Activated CD8-positive, alpha-beta memory T cell treated with anti-CD3 and anti-CD28 coated beads, Interleukin-2, amount 50 U/mL, for 1 hour (primary cell): ENCODE measurements around the gene TNFSF10.
"Not testable (repeated sequence)": the region's sequence is repeated elsewhere in the genome, so short reads cannot be mapped to it uniquely, and the experiment has no call there.

Source experiments
- DNase-seq: peaks from one replicate; pipeline ENCODE4 v3.0.0-alpha.2; 2020; ENCODE audit errors: extremely low read depth

Gene TNFSF10

DNA sequence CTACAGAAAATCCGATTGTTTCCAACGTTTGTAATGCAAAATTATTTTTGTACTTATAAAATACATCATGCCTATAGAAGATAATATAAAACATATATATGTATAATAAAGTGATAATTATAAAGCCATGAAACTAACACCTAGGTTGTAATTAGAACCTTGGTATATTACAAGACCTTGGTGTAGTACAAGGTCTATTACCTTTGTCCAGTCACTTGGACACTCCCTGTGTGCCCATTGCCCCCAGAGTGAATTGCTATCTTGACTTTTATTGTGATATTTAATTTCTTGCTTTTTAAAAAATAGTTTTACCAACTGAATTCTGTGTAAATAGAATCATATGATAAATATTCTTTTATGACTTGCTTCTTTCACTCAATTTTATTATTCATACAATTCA lies 20.7 kb upstream of the TNFSF10 start:
- no peak for DNase-seq

- no peak for DNase-seq
Measured at GRCh38 chr3:172543419-172543818, 20.2 kb upstream of the TNFSF10 start.

GRCh38 chr3:172542999-172543398 lies 19.8 kb upstream of the TNFSF10 start:
- DNase-seq = no peak

- DNase-seq = no peak
Measured at GRCh38 chr3:172541945-172542488, 18.8 kb upstream of the TNFSF10 start.

DNA sequence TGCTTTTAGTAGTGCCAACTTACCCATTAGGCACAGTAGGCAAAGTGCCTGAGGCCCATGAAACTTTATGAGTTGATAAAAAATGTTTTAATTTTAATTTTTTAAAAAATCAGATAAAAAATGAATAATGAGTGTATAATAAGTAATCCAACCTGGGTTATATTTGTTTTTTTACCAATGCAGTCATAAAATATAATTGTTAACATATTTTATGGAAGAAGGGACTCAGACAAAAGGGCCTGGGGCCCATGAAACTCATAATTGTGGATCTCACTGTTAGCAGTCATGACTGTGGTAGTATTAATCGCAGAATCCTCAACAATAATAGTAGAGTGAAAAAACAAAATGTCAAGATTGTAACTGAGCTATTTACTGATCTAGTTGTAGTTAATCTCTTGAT lies 16.8 kb upstream of the TNFSF10 start:
- DNase-seq = no peak

GRCh38 chr3:172539273-172539672 lies 16.0 kb upstream of the TNFSF10 start:
- no peak for DNase-seq

- DNase-seq = no peak
Measured at GRCh38 chr3:172538368-172539151, 15.3 kb upstream of the TNFSF10 start.

DNA sequence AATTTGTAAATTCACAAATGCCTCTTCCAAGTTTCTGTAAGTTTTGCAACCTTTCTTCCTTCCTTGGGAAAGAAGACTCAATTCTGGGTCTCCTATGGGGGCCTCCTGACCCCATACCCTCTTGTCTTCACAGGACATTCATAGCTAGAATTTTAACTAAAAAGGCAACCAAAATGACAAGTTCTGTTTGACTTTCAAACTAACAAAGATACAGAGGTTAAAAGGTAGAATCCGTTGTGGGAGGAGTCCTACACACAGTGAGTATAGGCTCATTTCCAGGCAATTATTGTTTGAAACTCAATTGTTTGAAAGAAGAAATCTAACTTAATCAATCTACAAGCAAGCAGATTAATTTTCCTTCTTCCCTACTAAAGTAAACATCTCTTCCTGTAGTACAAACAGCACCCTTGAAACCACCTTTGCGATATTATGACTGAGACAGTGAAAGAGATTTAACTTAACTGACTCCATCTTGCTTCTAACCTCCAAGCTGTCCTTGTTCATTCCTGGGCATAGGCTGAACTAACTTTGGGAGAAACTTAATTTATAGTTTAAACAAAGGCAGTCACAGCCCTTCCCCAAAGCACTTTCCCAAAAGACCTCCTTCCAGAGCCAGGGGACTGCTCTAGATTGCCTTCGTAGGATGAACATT lies 14.4 kb upstream of the TNFSF10 start:
- DNase-seq = no peak

DNA sequence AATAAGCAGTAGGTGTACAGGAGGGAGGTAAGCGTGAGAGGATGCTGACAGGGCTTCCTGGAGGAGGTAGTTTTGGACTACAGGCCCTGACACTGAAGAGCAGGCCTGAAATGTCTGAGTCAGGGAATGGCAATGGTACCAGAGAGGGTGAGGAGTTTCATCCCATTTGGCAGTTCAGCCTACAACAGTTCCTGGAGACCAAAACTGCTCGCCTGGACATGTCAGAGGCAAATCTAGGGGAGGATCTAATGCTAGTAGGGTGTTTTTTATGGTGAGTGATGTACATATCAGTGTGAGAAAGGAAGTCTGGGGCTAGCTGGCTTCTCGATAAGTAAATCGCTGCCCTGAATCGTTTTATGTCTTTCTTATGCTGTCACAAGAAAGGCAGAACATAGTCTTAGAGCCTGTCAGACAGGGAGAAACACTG lies 13.8 kb upstream of the TNFSF10 start:
- DNase-seq = no peak

DNA sequence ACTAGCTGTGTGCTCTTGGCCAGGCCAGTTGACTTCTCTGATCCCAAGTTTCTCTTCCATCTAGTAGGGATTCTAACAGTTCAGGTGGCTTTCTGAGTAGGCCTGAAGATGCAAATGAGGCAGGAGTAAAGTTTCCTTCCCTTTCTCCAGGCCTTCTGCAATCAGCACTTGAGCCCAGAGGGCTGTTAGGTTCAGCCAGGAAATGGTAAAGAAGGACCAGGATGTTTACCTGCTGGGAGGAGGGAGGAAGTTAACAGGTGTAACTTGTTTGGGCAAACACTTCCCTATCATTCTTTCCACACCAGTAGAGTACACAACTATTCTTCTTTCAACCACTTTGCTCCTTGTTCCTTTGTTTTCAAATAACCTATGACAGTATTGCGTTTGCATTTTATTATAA lies 13.3 kb upstream of the TNFSF10 start:
- no peak for DNase-seq

DNA sequence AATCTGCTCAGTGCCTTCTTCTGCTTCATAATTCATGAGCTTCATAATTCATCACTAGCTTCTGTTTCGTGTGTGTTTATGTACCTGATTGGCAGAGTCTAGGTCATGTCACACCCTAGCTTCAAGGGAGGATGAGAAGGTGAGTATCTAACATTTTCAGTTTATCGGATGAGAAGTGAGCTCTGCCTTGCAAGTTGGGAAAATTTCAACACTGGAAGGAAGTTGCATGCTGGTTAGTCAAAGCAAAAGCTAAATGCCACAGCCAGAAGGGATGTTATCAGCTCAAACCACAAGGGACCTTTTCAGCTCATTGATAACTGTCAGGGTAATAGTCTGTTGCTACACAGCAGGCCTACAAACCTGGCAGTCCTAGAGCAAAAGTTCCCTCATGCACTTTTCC lies 7.3 kb upstream of the TNFSF10 start:
- no peak for DNase-seq

GRCh38 chr3:172530101-172530561 lies 6.9 kb upstream of the TNFSF10 start:
- DNase-seq = no peak

GRCh38 chr3:172528677-172529076 lies 5.4 kb upstream of the TNFSF10 start:
- DNase-seq = no peak

DNA sequence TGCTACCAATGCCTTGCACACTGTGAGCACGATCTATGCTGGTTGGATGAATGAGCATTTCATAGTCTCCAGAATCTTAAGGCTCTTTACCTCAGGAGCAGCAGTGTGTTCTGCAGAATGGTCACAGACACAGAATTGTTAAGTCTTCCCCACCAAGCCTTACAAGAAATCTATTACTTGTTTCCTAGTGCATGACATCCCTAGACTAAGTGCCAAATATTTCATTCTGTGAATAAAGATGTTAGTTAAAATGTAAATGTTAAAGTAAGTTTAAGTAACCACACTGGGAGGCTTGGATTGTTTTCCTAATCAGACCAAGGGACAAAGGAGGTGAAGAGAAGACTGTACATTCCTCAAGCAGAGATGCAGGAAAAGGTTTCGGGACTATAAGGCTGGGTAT lies 4.1 kb upstream of the TNFSF10 start:
- no peak for DNase-seq

DNA sequence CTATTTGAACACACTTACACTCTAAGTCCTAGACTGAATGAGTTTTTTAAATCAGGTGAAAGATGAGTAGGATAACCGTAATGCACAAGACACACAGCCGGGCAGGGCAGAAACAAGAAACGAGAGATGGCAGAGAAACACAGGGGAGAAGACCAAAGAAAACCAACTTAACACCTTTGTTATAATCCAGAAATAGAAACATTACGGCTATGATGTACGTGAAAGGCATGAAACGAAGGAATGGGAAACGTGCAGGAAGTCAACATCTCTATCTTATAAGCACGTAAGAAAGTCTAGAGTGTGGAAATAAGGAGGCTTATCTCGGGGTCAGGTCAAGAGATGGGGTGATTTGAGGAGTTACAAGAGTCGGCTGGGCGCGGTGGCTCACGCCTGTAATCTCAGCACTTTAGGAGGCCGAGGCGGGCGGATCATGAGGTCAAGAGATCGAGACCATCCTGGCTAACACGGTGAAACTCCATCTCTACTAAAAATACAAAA lies 1.9 kb upstream of the TNFSF10 start:
- no peak for DNase-seq

GRCh38 chr3:172524611-172525010 lies 1.4 kb upstream of the TNFSF10 start:
- no peak for DNase-seq

DNA sequence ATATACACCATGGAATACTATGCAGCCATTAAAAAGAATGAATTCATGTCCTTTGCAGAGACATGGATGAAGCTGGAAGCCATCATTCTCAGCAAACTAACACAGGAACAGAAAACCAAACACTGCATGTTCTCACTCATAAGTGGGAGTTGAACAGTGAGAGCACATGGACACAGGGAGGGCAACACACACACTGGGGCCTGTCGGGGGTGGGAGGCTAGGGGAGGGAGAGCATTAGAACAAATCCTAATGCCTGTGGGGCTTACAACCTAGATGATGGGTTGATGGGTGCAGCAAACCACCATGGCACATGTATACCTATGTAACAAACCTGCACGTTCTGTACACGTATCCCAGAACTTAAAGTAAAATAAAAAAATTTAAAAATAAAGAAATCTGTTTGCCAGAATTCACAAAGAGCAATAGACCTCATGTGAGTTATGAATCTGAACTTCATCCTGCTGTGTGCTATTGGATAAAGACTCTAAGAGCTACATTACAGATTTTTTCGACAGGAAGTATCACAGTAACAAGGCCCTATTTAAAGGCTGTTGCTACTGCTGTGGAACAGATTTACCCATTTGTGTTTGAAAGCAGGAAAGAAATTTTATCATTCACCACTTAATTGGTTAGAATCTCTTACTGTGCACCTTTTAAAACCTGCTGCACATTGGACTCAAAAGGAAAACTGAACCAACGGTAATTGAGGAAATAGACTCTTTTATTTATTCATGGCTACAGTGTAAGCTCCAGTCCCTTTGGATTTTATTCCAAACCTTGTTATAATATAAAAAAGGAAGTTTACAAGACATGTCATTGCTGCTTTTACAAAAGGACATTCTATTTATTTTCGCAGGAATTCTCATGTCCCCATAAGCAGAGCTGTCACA lies 1.1 kb downstream of the TNFSF10 start:
- DNase-seq = not testable (repeated sequence)

- DNase-seq = no peak
Measured at GRCh38 chr3:172520301-172520831, 2.9 kb downstream of the TNFSF10 start.

DNA sequence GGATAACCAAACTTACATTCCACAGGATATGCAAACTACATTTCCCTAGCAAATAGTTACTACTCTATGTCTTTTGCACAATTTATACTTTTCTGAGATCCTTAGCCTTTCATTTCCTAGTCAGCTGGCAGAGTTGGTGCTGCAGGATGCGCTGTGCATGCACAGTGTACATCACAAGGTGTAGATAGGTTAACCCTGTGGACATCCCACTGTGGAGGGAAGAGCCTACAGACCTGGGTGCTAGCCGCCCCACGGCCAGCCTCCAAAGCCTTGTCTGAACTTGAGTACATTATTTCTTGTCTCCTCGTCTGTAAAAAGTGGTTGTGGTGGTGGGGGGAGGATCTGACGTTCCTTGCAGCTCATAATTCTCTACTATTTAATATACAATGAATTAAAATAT lies 3.5 kb downstream of the TNFSF10 start:
- no peak for DNase-seq

GRCh38 chr3:172518929-172519640 lies 4.1 kb downstream of the TNFSF10 start:
- DNase-seq = no peak
